Effector CD8-positive, alpha-beta T cell (primary cell): ENCODE results near the gene PRSS56.
"Not testable (repeated sequence)": the region's sequence is repeated elsewhere in the genome, so short reads cannot be mapped to it uniquely, and the experiment has no call there.

Source experiments
- DNase-seq: peaks from one replicate; lab custom pipeline; 2025; lab: John Stamatoyannopoulos, UW

PRSS56 gene

GRCh38 chr2:232525791-232526371, 5.7 kb downstream of the PRSS56 start, which contains the start of gene CHRND:
Gene CHRND, plus strand, starts transcription at chr2:232526160. Its CDS starts 56 bp downstream, at chr2:232526216.
- no peak for DNase-seq

- no peak for DNase-seq
Measured at GRCh38 chr2:232526372-232526941, 6.3 kb downstream of the PRSS56 start.

- DNase-seq = no peak
Measured at GRCh38 chr2:232527905-232528470, 7.8 kb downstream of the PRSS56 start.

- no peak for DNase-seq
Measured at GRCh38 chr2:232528746-232529460, 8.7 kb downstream of the PRSS56 start.

- no peak for DNase-seq
Measured at GRCh38 chr2:232529806-232530547, 9.8 kb downstream of the PRSS56 start.

- DNase-seq = no peak
Measured at GRCh38 chr2:232530626-232531260, 10.6 kb downstream of the PRSS56 start.

- no peak for DNase-seq
Measured at GRCh38 chr2:232532419-232532818, 12.2 kb downstream of the PRSS56 start.

GRCh38 chr2:232532821-232533220, 12.6 kb downstream of the PRSS56 start:
- DNase-seq = not testable (repeated sequence)

GRCh38 chr2:232533944-232534710, 13.9 kb downstream of the PRSS56 start:
- DNase-seq = no peak

GRCh38 chr2:232534940-232535651, 14.9 kb downstream of the PRSS56 start:
- no peak for DNase-seq

GRCh38 chr2:232535761-232536530, 15.8 kb downstream of the PRSS56 start:
- DNase-seq = no peak

GRCh38 chr2:232537079-232537478, 16.9 kb downstream of the PRSS56 start:
- DNase-seq = no peak

- DNase-seq = no peak
Measured at GRCh38 chr2:232537499-232537898, 17.3 kb downstream of the PRSS56 start.

GRCh38 chr2:232538671-232539070, 18.5 kb downstream of the PRSS56 start:
- no peak for DNase-seq

GRCh38 chr2:232539298-232540231, 19.4 kb downstream of the PRSS56 start, which contains the start of gene CHRNG:
Gene CHRNG, plus strand, starts transcription at chr2:232539692. Its CDS starts 56 bp downstream, at chr2:232539748.
- no peak for DNase-seq

GRCh38 chr2:232540441-232541041, 20.4 kb downstream of the PRSS56 start:
- DNase-seq = no peak

- no peak for DNase-seq
Measured at GRCh38 chr2:232541195-232541960, 21.2 kb downstream of the PRSS56 start.
